Gastrocnemius medialis (tissue), 4 donors: Measurements from ENCODE around the gene CCDC107. TPM values are rescaled to one million over a fixed set of nuclear protein-coding genes. Genes with fewer than 3 reads are reported as not detected.

Source experiments
- ATAC-seq, 2 donors: fragments of 150-250 bp; one replicate each; pipeline ENCODE4 v1.9.1; 2016
- DNase-seq, 2 donors: peaks; one replicate each; pipeline ENCODE4 v3.0.0-alpha.2; 2019
- H3K27ac ChIP-seq, 4 donors: fragments of 200-600 bp; sonication (generic); 1 replicate in 1 of 4; 2 replicates in 3 of 4; pipeline ENCODE4 v1.5.1; 2016 to 2018; ENCODE audit warnings: mild to moderate bottlenecking in 2 of 4, moderate library complexity in 1 of 4
- H3K27me3 ChIP-seq, 3 donors: fragments of 200-600 bp; sonication (generic) in 2 of 3; 1 replicate in 1 of 3; 2 replicates in 2 of 3; pipeline versions ENCODE4 v1.5.1 to v1.6.0; 2016 to 2019; ENCODE audit warnings: mild to moderate bottlenecking in 1 of 3, moderate library complexity in 1 of 3
- H3K36me3 ChIP-seq, 2 donors: fragments of 200-600 bp; sonication (generic) in 1 of 2; one replicate each; pipeline ENCODE4 v1.5.1; 2017 to 2018
- H3K4me1 ChIP-seq, 2 donors: fragments of 200-600 bp; sonication (generic) in 1 of 2; one replicate each; pipeline ENCODE4 v1.5.1; 2016 to 2017; ENCODE audit warnings: mild to moderate bottlenecking in 2 of 2
- H3K4me3 ChIP-seq, 4 donors: fragments of 200-600 bp; sonication (generic) in 3 of 4; 1 replicate in 1 of 4; 2 replicates in 3 of 4; pipeline ENCODE4 v1.5.1; 2016 to 2019; ENCODE audit warnings: mild to moderate bottlenecking in 2 of 4
- H3K9me3 ChIP-seq, 3 donors: fragments of 200-600 bp; sonication (generic) in 2 of 3; 1 replicate in 1 of 3; 2 replicates in 2 of 3; pipeline ENCODE4 v1.5.1; 2016 to 2019
- POLR2A ChIP-seq, 2 donors: fragments of 450-650 bp; IDR thresholded peaks; one replicate each; pipeline ENCODE4 v1.6.1; 2017; ENCODE audit warnings: antibody characterized with exemption in 2 of 2, mild to moderate bottlenecking in 2 of 2, moderate library complexity in 2 of 2
- in situ Hi-C, 4 donors: fragments of 200-750 bp; cut with MboI; loops; one replicate each; pipeline versions ENCODE4 v1.15.0 to v1.8.0; 2017; ENCODE audit warnings: low sequenced_read_pairs in 4 of 4
- intact Hi-C: fragments of 100-400 bp; cut with DNase I; formaldehyde crosslinking; loops from one replicate; pipeline ENCODE4 v1.15.1; 2023; ENCODE audit warnings: low total_unique reads
- total RNA-seq, 4 donors: library from RNA; depleted of rRNA; stranded (reverse); fragments of >200 nt; gene quantifications; one replicate each; pipeline versions ENCODE4 v1.1.0 to v1.2.3, GENCODE V29; 2016
- TF ChIP-seq, protein P1 (sequence below), 5 experiments: fragments of 450-650 bp in 3 of 5; fragments of 200-600 bp in 2 of 5; sonication (generic) in 2 of 5; IDR thresholded peaks in 4 of 5; conservative IDR thresholded peaks in 1 of 5; 1 replicate in 4 of 5; 2 replicates in 1 of 5; pipeline ENCODE4 v1.5.1; 2016 to 2019; ENCODE audit warnings: antibody characterized with exemption in 5 of 5, mild to moderate bottlenecking in 3 of 5, moderate library complexity in 3 of 5

CCDC107 gene
- total RNA-seq, 4 donors from 2014 or later: 21.9 to 45.3 (median 31.5) TPM

DNA sequence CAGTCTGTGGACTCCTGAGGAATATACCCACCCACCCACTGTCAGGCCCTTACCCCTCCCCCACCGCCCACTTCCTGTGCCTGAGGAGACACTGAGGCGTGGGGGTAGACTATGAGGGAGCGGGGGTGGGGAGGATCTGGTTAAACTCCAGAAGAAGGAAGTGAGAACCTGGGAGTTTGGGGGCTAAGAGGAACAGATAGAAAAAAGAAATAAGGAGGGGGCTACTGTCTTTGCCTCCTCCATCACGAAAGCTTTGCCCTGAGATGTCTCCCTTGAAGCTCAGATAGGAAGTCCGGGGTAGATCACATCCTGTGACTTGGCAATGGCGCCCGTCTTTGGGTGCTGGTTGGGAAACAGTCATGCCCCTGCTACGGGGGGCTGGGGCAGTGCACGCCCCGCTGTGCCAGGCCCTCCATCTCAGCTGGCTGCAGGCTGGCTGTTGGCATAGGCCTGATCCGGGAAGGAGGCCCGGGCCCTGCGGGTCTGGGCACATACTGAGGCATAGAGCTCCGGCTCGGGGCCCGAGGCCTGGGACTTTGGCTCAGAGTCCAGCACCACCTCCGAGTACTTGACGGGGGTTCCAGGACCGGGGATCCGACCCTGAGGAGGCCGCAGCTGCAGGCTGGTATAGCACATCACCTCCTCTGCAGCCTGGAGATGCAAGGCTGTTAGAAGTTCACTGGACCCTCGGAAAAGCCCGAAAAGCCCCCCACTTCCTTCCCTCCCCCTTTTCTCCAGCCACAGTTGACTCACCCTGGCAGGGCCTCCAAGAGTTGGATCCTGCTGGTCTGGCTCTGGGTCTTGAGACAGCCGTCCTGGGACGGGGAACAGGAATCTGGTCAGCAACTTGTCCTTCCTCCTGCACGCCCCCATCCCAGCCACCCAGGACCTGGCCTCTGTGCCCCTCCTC, 8.4 kb upstream of the CCDC107 start:
- H3K4me1 ChIP-seq: peaks cover 11% of the 10 kb centered on the region in 2 donors
- no peaks in the 10 kb centered on the region for H3K27me3 ChIP-seq
- no peaks in the 10 kb centered on the region for H3K36me3 ChIP-seq
- H3K27ac ChIP-seq: no peak overlapping the region
- intact Hi-C loops: loop anchor here (5.0 to 10.0 kb wide), 2 partner anchors 167 to 655 kb away; no protein-coding TSS in a partner anchor
- H3K9me3 ChIP-seq: no peaks in the 10 kb centered on the region
- TF ChIP-seq, protein P1, sequence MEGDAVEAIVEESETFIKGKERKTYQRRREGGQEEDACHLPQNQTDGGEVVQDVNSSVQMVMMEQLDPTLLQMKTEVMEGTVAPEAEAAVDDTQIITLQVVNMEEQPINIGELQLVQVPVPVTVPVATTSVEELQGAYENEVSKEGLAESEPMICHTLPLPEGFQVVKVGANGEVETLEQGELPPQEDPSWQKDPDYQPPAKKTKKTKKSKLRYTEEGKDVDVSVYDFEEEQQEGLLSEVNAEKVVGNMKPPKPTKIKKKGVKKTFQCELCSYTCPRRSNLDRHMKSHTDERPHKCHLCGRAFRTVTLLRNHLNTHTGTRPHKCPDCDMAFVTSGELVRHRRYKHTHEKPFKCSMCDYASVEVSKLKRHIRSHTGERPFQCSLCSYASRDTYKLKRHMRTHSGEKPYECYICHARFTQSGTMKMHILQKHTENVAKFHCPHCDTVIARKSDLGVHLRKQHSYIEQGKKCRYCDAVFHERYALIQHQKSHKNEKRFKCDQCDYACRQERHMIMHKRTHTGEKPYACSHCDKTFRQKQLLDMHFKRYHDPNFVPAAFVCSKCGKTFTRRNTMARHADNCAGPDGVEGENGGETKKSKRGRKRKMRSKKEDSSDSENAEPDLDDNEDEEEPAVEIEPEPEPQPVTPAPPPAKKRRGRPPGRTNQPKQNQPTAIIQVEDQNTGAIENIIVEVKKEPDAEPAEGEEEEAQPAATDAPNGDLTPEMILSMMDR (IDR thresholded peaks at IDR 0.05 in 4 of 5, conservative IDR thresholded peaks at IDR 0.05 in 1 of 5): no peak
- TF ChIP-seq POLR2A (IDR thresholded peaks at IDR 0.05): no peak
- no peak overlapping the region for H3K4me3 ChIP-seq
- ATAC-seq: no peak
- no peak for DNase-seq
- in situ Hi-C loops: loop anchor here in 2 of 4 donors (10.0 to 25.0 kb wide), 2 partner anchors 45 to 87 kb away; a partner anchor contains a TSS

DNA sequence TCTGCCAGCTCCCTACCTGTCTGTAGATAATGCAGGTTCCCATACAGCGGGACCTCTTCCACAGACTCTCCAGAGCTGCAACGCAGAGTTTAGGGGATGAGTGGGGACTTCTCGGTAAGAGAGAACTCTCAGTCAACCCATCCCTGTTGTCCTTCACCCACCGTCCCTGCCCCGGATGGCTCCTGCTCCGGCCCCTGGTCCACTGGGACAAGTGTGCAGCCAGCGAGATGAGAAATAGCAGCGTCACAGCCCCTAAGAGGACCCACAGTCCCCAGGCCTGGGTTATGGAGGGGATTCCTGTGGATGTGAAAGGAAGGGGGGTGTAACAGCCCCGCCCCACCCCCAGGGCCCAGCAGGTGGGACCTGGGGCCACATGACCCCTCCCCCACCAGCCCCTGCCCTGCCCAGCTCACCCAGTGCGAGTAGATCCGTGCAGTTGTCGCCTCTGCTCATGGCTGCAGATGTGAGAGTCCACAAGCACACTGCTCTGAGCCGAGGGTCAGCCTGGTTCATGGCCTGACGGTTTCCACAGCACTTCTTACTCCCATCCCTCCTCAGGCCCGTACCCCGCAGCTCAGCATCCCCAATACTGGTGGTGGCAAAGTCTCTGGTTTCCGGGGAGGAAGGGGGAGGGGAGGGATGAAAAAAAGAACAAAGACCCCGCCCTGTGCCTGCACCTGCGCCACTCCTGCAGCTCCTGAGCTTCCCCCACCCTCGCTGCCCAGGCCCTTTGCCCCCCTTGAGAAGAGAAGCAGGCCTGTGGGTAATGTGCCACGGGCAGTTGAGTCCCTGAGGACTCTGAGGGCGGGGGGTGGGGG, 7.5 kb upstream of the CCDC107 start, which contains the start of gene SIT1:
Gene SIT1, minus strand, starts transcription at position 591 of the 818 bp plus-strand sequence. Its CDS starts 78 bp downstream, at position 513.
- ATAC-seq (no peak), DNase-seq (no peak)
- no peak within 1 kb of the TSS for H3K4me3 ChIP-seq
- intact Hi-C loops (loop anchor here (10.0 kb wide), 1 partner anchor 656 kb away; no protein-coding TSS in a partner anchor), in situ Hi-C loops (loop anchor here in 1 of 4 donors (25.0 kb wide), 1 partner anchor 88 kb away; a partner anchor contains a TSS)
- no peak within 1 kb of the TSS for H3K27ac ChIP-seq
- peaks cover 11% of the 10 kb centered on the region in 2 donors for H3K4me1 ChIP-seq
- TF ChIP-seq, protein P1 (IDR thresholded peaks at IDR 0.05 in 4 of 5, conservative IDR thresholded peaks at IDR 0.05 in 1 of 5): no peak
- no peak for TF ChIP-seq POLR2A (IDR thresholded peaks at IDR 0.05)
- no peaks in the 10 kb centered on the region for H3K9me3 ChIP-seq
- H3K36me3 ChIP-seq: no peaks in the 10 kb centered on the region
- no peaks in the 10 kb centered on the region for H3K27me3 ChIP-seq

DNA sequence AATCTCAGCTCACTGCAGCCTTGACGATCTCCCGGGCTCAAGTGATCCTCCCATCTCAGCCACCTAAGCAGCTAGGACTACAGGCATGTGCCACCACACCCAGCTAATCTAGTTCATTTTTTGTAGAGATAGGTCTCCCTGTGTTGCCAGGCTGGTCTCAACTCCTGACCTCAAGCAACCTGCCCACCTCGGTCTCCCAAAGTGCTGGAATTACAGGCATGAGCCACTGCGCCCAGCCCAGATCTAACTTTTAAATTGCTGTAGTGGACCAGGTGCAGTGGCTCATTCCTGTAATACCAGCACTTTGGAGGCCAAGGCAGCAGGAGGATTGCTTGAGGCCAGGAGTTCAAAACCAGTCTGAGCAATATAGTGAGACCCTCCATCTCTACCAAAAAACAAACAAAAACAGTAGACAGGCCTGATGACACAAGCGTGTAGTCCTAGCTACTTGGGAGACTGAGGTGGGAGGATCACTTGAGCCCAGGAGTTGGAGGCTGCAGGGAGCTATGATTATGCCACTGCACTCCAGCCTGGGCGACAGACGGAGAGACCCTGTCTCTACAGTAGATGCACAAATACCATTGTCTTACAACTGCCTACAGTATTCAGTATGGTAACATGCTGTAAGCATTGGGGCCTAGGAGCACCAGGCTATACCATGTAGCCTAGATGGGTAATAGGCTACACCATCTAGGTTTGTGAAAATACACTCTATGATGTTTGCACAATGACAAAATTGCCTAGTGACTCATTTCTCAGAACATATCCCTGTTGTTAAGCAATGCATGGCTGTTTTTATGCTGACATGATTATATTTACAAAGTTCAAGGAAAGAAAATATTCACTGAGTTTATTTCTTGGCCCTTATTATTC, 5.9 kb upstream of the CCDC107 start:
- H3K27ac ChIP-seq: no peak overlapping the region
- no peak overlapping the region for H3K4me3 ChIP-seq
- H3K4me1 ChIP-seq: peaks cover 2 to 6% of the 10 kb centered on the region in 2 donors
- in situ Hi-C loops (loop anchor here in 1 of 4 donors (25.0 kb wide), 1 partner anchor 90 kb away; a partner anchor contains a TSS), intact Hi-C loops (loop anchor here (10.0 kb wide), 1 partner anchor 657 kb away; no protein-coding TSS in a partner anchor)
- no peaks in the 10 kb centered on the region for H3K9me3 ChIP-seq
- DNase-seq: no peak
- H3K27me3 ChIP-seq: no peaks in the 10 kb centered on the region
- TF ChIP-seq POLR2A (IDR thresholded peaks at IDR 0.05): no peak
- TF ChIP-seq, protein P1 (IDR thresholded peaks at IDR 0.05 in 4 of 5, conservative IDR thresholded peaks at IDR 0.05 in 1 of 5): no peak
- no peak for ATAC-seq
- H3K36me3 ChIP-seq: no peaks in the 10 kb centered on the region

DNA sequence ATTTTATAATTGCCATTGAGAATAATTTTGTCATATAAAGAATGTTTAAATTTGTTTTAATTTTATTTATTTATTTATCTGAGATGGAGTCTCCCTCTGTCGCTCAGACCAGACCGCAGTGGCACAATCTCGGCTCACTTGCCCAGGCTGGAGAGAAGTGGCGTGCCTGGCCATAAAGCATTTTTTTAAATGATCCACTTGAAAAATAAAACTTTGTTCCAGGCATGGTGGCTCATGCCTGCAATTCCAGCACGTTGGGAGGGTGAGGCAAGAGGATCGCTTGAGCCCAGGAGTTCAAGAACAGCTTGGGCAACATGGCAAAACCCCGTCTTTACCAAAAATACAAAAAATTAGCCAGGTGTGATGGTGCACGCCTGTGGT, 5.3 kb upstream of the CCDC107 start:
- H3K4me3 ChIP-seq: no peak overlapping the region
- H3K9me3 ChIP-seq: no peaks in the 10 kb centered on the region
- H3K36me3 ChIP-seq: no peaks in the 10 kb centered on the region
- in situ Hi-C loops: loop anchor here in 1 of 4 donors (25.0 kb wide), 1 partner anchor 91 kb away; a partner anchor contains a TSS
- peaks cover 0 to 6% of the 10 kb centered on the region in 2 donors for H3K4me1 ChIP-seq
- no peak overlapping the region for H3K27ac ChIP-seq
- ATAC-seq (no peak), DNase-seq (no peak)
- TF ChIP-seq, protein P1 (IDR thresholded peaks at IDR 0.05 in 4 of 5, conservative IDR thresholded peaks at IDR 0.05 in 1 of 5): no peak
- no peak for TF ChIP-seq POLR2A (IDR thresholded peaks at IDR 0.05)
- intact Hi-C loops: loop anchor here (10.0 kb wide), 1 partner anchor 658 kb away; no protein-coding TSS in a partner anchor
- no peaks in the 10 kb centered on the region for H3K27me3 ChIP-seq
